NB4 (cell line): ENCODE measurements around the gene PARD3.

Experiments used
- DNase-seq: peaks from one replicate; pipeline ENCODE4 v3.0.0; 2010; ENCODE audit warnings: low read depth
- H3K4me3 ChIP-seq: one replicate; pipeline ENCODE4 v1.5.1; 2011; ENCODE audit warnings: mild to moderate bottlenecking, low read depth, low read length, moderate library complexity
- CTCF ChIP-seq: IDR thresholded peaks from one replicate; pipeline ENCODE4 v1.5.1; 2012; ENCODE audit warnings: low read depth, low read length
- MAX ChIP-seq: IDR thresholded peaks from 2 replicates; pipeline ENCODE4 v1.6.1; 2011; ENCODE audit warnings: low read depth, low read length
- MYC ChIP-seq: IDR thresholded peaks from 2 replicates; pipeline ENCODE4 v1.6.1; 2011; ENCODE audit warnings: low read depth, low read length
- POLR2A ChIP-seq: IDR thresholded peaks from 2 replicates; pipeline ENCODE4 v1.6.1; 2011; ENCODE audit warnings: mild to moderate bottlenecking; ENCODE audit not compliant: insufficient read length; ENCODE audit errors: extremely low read depth

The PARD3 gene

GRCh38 chr10:34181553-34182300 lies 633.4 kb downstream of the PARD3 start:
- no peak overlapping the region for H3K4me3 ChIP-seq
- no peak for TF ChIP-seq CTCF
- no peak for TF ChIP-seq MYC
- no peak for TF ChIP-seq MAX
- no peak for TF ChIP-seq POLR2A
- DNase-seq = no peak

GRCh38 chr10:34180749-34181148 lies 634.3 kb downstream of the PARD3 start:
- DNase-seq = no peak
- TF ChIP-seq POLR2A = no peak
- no peak for TF ChIP-seq MYC
- H3K4me3 ChIP-seq = no peak overlapping the region

DNA sequence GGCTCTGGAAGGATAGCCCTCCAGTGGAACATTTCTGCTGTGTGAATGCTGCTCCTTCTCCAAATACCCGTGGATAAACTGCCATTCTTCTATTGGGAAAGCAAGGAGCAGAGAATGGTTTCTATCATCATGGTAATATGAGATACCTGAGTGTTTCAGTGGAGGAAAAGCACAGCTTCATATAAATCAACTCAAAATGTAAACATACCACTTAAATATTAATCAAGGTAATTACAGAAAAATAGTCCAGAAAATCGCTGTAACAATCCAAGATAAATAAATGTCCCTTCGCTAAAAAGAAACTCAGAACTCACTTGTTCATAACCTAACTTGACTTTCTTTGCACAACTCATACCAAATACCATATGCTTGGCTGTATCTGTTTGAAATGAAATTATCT lies 635.8 kb downstream of the PARD3 start:
- no peak for DNase-seq
- no peak overlapping the region for H3K4me3 ChIP-seq
- TF ChIP-seq POLR2A (no peak), CTCF (no peak), MYC (no peak), MAX (no peak)

GRCh38 chr10:34178756-34179155 lies 636.3 kb downstream of the PARD3 start:
- no peak for TF ChIP-seq CTCF
- TF ChIP-seq POLR2A = no peak
- TF ChIP-seq MYC = no peak
- no peak for TF ChIP-seq MAX
- no peak overlapping the region for H3K4me3 ChIP-seq
- peak; percentile 34 for DNase-seq

- DNase-seq = no peak
Observed at GRCh38 chr10:34178196-34178595, 636.9 kb downstream of the PARD3 start.

More at GRCh38 chr10:34178196-34178595, 636.9 kb downstream of the PARD3 start:
- no peak for TF ChIP-seq MAX
- TF ChIP-seq MYC = no peak
- TF ChIP-seq POLR2A = no peak
- TF ChIP-seq CTCF = no peak
- no peak overlapping the region for H3K4me3 ChIP-seq
